ENCODE results near the gene MORC1.
"Not testable (repeated sequence)": the region's sequence is repeated elsewhere in the genome, so short reads cannot be mapped to it uniquely, and the experiment has no call there.

The MORC1 gene

DNA sequence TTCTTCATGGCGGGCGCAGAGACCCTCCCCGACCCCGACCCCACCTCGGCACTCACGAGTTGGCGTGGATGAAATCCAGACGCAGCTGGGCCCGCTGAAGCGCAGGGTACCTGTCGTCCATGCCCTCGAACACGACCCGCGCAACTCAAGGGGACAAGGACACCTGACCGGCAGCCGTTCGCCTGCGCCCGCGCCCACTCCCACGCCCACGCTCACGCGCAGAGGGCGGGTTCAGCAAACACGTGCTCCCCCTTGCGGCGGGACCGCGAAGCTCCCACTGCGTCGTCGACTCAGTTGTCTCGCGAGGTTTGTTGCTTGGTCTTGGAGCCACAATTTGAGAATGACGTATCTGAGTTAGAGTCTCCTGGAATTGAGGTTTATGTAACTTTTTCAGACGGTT is at the start of gene MORC1:
Gene MORC1 (minus strand): TSS at position 196 of the 400 bp plus-strand sequence. CDS start 75 bp downstream, at position 121.
- no peak for DNase-seq (ENCODE audit: low read depth)

DNA sequence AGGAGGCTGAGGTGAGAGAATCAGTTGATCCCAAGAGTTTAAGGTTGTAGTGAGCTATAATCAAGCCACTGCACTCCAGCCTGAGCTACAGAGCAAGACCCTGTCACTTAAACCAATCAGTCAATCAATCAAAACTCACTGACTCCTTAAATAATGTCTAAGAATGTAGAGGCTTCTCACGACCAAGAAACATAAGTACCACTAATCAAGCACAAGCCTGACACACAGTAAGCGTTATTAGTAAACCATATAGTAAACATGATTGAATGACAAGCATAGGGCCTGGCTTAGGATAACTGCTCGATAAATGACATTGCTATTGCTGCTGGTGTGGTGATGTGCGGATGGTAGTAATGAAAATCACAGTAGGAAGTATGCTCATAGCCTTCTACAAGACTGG is 48.0 kb upstream of the MORC1 start:
- no peak for DNase-seq (ENCODE audit: low read depth)

- DNase-seq (ENCODE audit: low read depth): no peak
Observed at GRCh38 chr3:109161487-109162123, 43.7 kb upstream of the MORC1 start.

GRCh38 chr3:109155828-109156227 is 37.9 kb upstream of the MORC1 start:
- DNase-seq (ENCODE audit: low read depth): no peak

DNA sequence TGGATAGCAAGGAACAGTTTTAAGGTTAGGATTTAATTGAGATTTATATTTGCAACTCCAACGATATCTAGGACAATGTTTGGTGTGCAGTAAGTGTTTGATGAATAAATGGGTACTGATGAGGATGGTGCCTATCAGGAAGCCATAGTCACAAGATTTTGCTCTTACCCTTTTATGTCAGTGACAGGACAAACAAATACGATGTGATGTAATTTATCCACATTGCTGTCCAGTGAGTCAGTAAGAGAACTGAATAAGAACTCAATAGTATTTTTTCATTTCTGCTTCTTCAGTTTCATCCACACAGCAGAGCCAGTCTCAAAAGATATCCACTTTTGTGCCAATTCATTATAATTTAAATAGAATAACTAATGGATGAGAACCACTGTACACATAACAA is 37.0 kb upstream of the MORC1 start:
- DNase-seq (ENCODE audit: low read depth): no peak

DNA sequence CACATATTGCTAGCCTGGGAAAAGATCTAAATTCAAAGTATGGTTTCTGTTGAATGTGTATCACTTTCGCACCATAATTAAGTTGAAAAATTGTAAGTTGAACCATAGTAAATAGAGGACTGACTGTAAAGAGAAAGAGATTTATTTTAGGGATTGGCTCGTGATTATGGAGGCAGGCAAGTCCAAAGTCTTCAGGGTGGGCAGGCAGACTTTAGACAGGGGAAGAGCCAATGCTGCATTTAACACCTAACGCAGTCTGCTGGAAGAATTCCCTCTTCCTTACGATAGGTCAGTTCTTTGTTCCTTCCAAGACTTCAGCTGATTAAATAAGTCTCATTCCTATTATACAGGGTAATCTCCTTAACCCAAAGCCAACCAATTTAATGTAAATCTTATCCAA is 34.4 kb upstream of the MORC1 start:
- no peak for DNase-seq (ENCODE audit: low read depth)

DNA sequence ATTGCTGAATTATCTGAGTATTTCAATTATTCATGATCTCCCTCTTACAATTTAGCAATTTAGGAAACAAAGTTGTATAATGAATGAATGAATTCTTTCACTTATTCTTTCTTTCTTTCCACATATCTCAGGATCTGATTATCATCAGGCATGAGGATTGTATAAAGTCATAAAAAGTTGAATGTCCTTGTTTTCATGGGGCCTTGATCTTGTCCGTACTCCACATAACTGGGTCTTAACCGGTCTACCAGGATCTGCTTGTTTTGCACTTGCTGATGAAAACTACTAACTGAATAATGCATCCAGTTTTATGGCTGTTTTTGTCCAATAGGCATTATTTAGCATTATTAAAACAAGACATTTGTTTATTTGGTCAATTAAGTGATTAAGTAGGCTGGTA is 31.1 kb upstream of the MORC1 start:
- no peak for DNase-seq (ENCODE audit: low read depth)

GRCh38 chr3:109143646-109144045 is 25.7 kb upstream of the MORC1 start:
- no peak for DNase-seq (ENCODE audit: low read depth)

DNA sequence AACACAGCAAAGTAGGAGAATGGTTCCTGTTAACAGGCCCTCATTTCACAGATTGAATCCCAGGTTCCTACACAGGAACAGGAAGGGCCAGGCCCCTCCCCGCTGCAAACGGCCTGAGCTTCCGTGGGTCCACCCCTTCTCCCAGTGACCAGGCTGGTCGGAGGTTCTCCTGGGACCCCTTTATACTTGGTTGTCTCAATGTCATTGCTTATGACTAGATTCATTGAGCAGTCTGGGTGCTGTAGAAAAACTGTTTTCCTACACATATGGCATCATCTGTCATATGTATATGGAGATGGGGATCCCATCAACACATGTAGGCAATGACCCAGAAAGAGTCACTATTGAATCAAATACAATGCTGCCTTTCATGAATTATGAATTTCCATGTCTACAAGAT is 22.4 kb upstream of the MORC1 start:
- DNase-seq (ENCODE audit: low read depth): no peak

DNA sequence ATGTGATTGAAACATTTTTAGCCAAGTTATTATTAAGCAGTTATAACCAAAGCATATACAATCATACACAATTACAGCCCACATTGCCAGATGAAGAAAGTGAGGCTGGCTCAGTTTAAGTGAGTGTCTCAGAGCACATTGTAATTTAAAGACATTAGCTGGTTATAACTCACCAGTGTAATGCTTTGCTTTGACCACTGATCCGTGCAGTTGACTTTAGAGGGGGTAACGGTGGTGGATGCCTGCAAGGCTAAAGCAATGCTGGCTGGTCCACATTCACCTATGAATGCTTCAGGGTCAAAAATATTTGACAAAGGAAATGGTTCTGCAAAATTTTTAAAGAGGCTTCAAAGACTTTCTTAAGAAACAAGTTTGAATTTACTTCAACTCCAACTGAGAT is 19.8 kb upstream of the MORC1 start:
- no peak for DNase-seq (ENCODE audit: low read depth)

DNA sequence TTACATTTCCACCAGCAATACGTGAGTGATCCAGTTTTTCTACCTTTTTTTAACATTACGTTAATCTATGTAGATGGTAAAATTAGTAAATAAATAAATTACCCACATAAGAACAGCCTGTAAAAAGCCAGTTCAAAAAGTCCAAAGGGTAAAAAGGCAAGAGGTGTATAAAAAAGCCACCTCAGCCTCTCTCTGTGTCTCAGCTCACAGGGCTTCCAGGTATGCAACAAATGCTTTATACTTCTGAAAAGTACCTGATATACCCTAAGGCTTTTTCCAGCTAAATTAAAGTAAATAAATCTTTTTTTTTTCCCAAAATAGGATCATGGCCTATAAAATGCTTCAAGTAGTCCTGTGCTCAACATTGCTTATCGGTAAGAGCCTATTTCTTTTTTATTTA is 18.6 kb upstream of the MORC1 start, which contains the start of gene C3orf85:
Gene C3orf85 (plus strand): TSS at position 197 of the 400 bp plus-strand sequence. CDS start 129 bp downstream, at position 326.
- DNase-seq (ENCODE audit: low read depth): no peak

GRCh38 chr3:109133474-109133816 is 15.5 kb upstream of the MORC1 start:
- DNase-seq (ENCODE audit: low read depth): not testable (repeated sequence)

GRCh38 chr3:109132801-109133473 is 15.0 kb upstream of the MORC1 start:
- DNase-seq (ENCODE audit: low read depth): no peak

- DNase-seq (ENCODE audit: low read depth): no peak
Observed at GRCh38 chr3:109131276-109131675, 13.3 kb upstream of the MORC1 start.

GRCh38 chr3:109127553-109127952 is 9.6 kb upstream of the MORC1 start:
- no peak for DNase-seq (ENCODE audit: low read depth)

- no peak for DNase-seq (ENCODE audit: low read depth)
Observed at GRCh38 chr3:109125902-109126301, 8.0 kb upstream of the MORC1 start.

- no peak for DNase-seq (ENCODE audit: low read depth)
Observed at GRCh38 chr3:109122690-109123089, 4.8 kb upstream of the MORC1 start.

- DNase-seq (ENCODE audit: low read depth): no peak
Observed at GRCh38 chr3:109118584-109118983, 650 bp upstream of the MORC1 start.

DNA sequence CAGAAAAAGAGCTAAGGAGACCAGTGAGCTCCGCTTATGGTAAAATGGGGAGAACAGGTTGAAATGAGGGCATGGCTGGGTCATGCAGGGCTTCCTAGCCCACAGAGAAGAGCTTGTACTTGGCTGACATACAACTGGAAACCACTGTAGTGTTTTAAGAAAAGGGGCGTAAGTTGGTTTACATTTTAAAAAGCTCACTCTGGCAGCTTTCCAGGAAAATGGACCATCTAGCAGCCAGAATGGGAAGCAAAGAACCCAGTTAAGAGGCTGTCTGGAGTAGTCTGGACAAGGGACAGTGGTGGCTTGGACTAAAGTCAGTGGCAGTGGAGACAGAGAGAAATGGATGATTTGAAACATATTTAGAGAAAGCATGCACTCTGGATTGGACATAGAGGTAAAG is 1.9 kb downstream of the MORC1 start:
- DNase-seq (ENCODE audit: low read depth): no peak

DNA sequence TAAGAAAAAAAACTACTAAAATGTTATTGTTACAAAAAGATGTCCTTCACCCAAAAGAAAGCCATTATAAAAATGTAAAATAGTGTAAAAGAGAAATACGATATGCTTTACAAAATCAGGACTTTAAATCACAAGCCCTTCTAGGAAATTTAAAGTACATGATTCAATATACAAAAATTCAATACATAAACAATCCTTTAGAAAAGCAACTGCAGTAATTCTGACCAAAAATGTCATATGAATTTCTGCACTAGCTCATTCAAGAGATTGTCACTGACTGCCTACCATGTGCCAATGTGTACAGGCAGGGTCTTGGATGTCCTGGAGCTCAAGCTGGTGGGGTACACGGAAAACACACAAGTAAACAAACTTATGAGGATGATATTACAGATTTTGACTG is 2.5 kb downstream of the MORC1 start:
- DNase-seq (ENCODE audit: low read depth): no peak

- DNase-seq (ENCODE audit: low read depth): no peak
Observed at GRCh38 chr3:109114746-109115145, 3.2 kb downstream of the MORC1 start.

DNA sequence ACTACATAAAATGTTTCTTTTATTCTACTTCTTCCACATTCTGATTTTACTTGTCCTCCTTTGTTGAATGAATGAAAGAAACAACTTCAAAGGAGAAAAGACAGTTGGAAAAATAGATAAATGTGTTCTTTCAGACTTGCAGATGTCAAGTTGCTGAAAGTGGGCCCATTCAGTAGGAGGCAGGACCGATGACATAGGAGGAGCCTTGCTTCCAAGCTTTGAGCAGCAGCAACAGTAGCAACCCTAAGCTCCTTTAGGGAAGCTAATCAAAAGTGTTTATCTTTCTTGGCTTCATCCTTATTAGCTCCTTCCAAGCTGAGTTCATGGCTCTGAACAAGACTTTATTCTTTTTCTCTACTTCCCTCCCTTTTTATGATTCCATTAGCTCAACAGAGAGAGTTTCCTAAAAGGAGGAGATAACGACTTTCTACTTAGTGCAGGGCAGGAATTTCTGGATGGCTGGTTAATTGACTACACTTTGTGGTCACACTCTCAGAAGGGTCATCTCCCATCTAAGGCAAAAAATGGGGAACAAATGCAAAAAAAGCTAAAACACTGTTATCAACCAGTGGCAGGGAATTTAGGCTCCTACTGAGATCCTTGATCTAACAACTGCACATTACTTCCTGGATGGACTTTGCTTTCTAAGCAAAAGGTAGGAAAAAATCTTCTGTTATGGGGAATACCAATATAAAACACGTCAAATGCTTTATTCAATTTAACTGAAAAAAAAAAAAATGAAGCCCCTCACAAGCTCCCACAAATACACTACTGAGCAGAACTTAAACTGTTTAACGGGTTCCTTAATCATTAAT is 4.8 kb downstream of the MORC1 start:
- no peak for DNase-seq (ENCODE audit: low read depth)

GRCh38 chr3:109109574-109109973 is 8.4 kb downstream of the MORC1 start:
- no peak for DNase-seq (ENCODE audit: low read depth)
